ENCODE data around the gene BRD3OS. TPM values are rescaled to one million over a fixed set of nuclear protein-coding genes. Genes with fewer than 3 reads are reported as not detected.

Gene BRD3OS
- total and polyA plus RNA-seq, 2 of the 13 experiments (the other 11 are each of a cell fraction or from before 2014, with no cell fraction given), result 4.9 to 5.7 TPM

- no peak for TF ChIP-seq TRAFD1 (CRISPR knock-in tag; IDR thresholded peaks at IDR 0.05; ENCODE audit: borderline replicate concordance)
- no peak for TF ChIP-seq ZNF839 (CRISPR knock-in tag; IDR thresholded peaks at IDR 0.05; ENCODE audit: borderline replicate concordance)
- TF ChIP-seq BCLAF1 (IDR thresholded peaks at IDR 0.05), result no peak
- 0 out of 2 replicates have a peak, but pooled peaks have one; percentile 66 for TF ChIP-seq SNAPC2 (CRISPR knock-in tag; IDR thresholded peaks at IDR 0.05)
- no peak for TF ChIP-seq HOXA9 (CRISPR knock-in tag; IDR thresholded peaks at IDR 0.05; ENCODE audit: borderline replicate concordance)
- TF ChIP-seq TBP (CRISPR knock-in tag; IDR thresholded peaks at IDR 0.05), result no peak
- no peak for TF ChIP-seq LCORL (IDR thresholded peaks at IDR 0.05)
- peak; percentile 72 for TF ChIP-seq LCORL (CRISPR knock-in tag; IDR thresholded peaks at IDR 0.05)
- no peak for TF ChIP-seq ELF4 (CRISPR knock-in tag; IDR thresholded peaks at IDR 0.05; ENCODE audit: borderline replicate concordance)
- TF ChIP-seq ZNF678 (CRISPR knock-in tag; IDR thresholded peaks at IDR 0.05), result no peak
- no peak for TF ChIP-seq NFE2L1 (CRISPR knock-in tag; IDR thresholded peaks at IDR 0.05; ENCODE audit: borderline replicate concordance)
- peak; percentile 63; the same call in 1 of the 2 replicates for TF ChIP-seq ATF2 (CRISPR knock-in tag; IDR thresholded peaks at IDR 0.05)
- no peak for TF ChIP-seq RBM22 (optimal IDR thresholded peaks at IDR 0.05; ENCODE audit: low read length)
- no peak for TF ChIP-seq ZNF747 (CRISPR knock-in tag; IDR thresholded peaks at IDR 0.05; ENCODE audit: borderline replicate concordance)
- no peak for TF ChIP-seq TFAP4 (IDR thresholded peaks at IDR 0.05; ENCODE audit: borderline replicate concordance, low read depth)
- TF ChIP-seq NFYB (CRISPR knock-in tag; IDR thresholded peaks at IDR 0.05), result no peak
- no peak for TF ChIP-seq ZMAT5 (CRISPR knock-in tag; IDR thresholded peaks at IDR 0.05; ENCODE audit: borderline replicate concordance, low read depth)
- TF ChIP-seq FOXK1 (CRISPR knock-in tag; IDR thresholded peaks at IDR 0.05; ENCODE audit: borderline replicate concordance, low read depth), result no peak
- TF ChIP-seq FOXO4 (CRISPR knock-in tag; conservative IDR thresholded peaks at IDR 0.05), result no peak
These were observed 30.8 kb upstream of the BRD3OS start (continued) for GRCh38 chr9:133994353-133995011.
